Measurements from ENCODE around the gene ANKH.
"Not testable (repeated sequence)": the region's sequence is repeated elsewhere in the genome, so short reads cannot be mapped to it uniquely, and the experiment has no call there.

The ANKH gene

DNA sequence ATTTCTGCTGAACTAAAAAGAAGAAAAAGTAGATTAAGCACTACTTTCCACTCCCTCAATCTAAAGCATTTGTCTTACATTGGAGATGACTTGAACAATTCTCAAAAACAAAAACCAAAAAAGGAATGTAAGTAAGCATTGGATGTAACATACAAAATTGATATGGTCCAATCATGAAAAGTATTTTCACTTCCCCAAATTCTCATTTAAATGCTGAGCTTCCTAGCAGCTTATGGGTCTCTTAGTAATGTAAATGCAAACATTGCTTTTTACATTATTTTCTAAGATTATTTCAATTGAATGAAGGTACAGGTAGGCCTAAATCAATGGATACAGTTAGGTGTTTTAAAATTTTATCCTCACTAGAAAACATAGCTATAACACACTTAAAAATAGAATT is 20.0 kb downstream of the ANKH start:
- Histone ChIP-seq H3K4me1 (ENCODE audit: control insufficient read depth, low read depth, low read length) (peaks cover 18% of the 10 kb centered on the region), H3K27ac (ENCODE audit: low read length) (no peak overlapping the region), H3K27me3 (ENCODE audit: control insufficient read depth, insufficient read depth, low read length) (no peaks in the 10 kb centered on the region), H3K36me3 (ENCODE audit: control insufficient read depth, low read depth, low read length) (no peaks in the 10 kb centered on the region), H3K9me3 (ENCODE audit: control insufficient read depth, low read depth, low read length) (no peaks in the 10 kb centered on the region), H3K4me3 (ENCODE audit: low read length) (no peak overlapping the region), H3K9ac (ENCODE audit: low read length) (no peak overlapping the region)

DNA sequence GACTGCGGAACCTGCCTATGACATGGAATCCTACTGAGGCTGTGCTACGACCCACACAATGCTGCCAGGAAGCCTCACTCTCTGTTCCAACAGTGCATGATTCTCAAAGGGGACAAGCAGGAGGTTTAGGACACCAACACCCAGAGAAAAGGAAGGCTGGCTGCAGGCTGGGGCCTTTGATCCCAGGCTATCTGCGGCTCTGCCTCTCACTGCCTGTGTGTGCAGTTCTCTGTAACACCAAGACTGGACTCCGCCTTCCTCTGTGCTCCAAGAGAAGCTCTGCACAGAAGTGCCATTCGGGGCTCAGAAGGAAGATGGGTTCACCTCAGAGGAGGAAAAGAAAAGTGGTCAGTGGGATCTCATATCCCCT is 20.5 kb downstream of the ANKH start:
- Histone ChIP-seq H3K36me3 (ENCODE audit: control insufficient read depth, low read depth, low read length) (no peaks in the 10 kb centered on the region), H3K4me1 (ENCODE audit: control insufficient read depth, low read depth, low read length) (peaks cover 18% of the 10 kb centered on the region), H3K27ac (ENCODE audit: low read length) (no peak overlapping the region), H3K9me3 (ENCODE audit: control insufficient read depth, low read depth, low read length) (no peaks in the 10 kb centered on the region), H3K27me3 (ENCODE audit: control insufficient read depth, insufficient read depth, low read length) (no peaks in the 10 kb centered on the region), H3K4me3 (ENCODE audit: low read length) (no peak overlapping the region), H3K9ac (ENCODE audit: low read length) (no peak overlapping the region)

DNA sequence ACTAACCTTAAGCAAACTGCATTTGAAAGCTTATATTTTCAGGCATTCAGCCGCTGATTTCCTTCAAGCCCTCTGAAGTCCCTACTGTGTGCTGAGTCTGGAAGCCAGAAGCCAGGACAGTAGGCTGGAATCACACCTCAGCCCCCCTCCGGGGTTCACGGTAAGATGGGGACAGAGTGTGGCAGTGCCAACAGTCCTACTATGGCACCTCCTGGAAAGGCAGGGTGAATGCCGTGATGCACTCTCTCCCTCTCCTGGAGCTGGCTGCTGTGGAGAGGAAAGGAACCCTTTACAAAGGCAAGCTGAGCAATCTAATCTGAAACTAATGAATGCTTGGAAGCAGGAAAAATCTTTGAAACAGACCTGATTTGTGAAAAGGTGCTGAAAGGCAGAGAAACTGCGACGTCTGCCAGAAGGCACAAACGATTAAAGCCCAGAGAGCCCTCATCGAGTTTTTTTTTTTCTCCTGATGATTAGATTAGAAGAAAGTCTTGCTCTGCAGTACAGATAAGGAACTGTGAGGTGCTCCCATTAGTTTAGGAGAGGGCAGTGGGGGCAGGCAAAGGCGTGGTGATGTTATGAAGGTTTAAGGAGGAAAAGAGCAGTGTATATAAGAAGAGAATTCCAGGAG is 21.0 kb downstream of the ANKH start:
- no peaks in the 10 kb centered on the region for H3K9me3 ChIP-seq (ENCODE audit: control insufficient read depth, low read depth, low read length)
- H3K4me1 ChIP-seq (ENCODE audit: control insufficient read depth, low read depth, low read length) = peaks cover 18% of the 10 kb centered on the region
- no peak overlapping the region for H3K27ac ChIP-seq (ENCODE audit: low read length)
- no peak overlapping the region for H3K9ac ChIP-seq (ENCODE audit: low read length)
- H3K36me3 ChIP-seq (ENCODE audit: control insufficient read depth, low read depth, low read length) = no peaks in the 10 kb centered on the region
- no peak overlapping the region for H3K4me3 ChIP-seq (ENCODE audit: low read length)
- no peaks in the 10 kb centered on the region for H3K27me3 ChIP-seq (ENCODE audit: control insufficient read depth, insufficient read depth, low read length)

- no peaks in the 10 kb centered on the region for H3K36me3 ChIP-seq (ENCODE audit: control insufficient read depth, low read depth, low read length)
Measured at GRCh38 chr5:14849516-14850294, 21.9 kb downstream of the ANKH start.

GRCh38 chr5:14848942-14849341 is 22.6 kb downstream of the ANKH start:
- not testable (repeated sequence) for H3K36me3 ChIP-seq (ENCODE audit: control insufficient read depth, low read depth, low read length); H3K27me3 ChIP-seq (ENCODE audit: control insufficient read depth, insufficient read depth, low read length); H3K9me3 ChIP-seq (ENCODE audit: control insufficient read depth, low read depth, low read length); H3K9ac ChIP-seq (ENCODE audit: low read length); H3K27ac ChIP-seq (ENCODE audit: low read length); H3K4me3 ChIP-seq (ENCODE audit: low read length)
- peaks cover 18% of the 10 kb centered on the region for H3K4me1 ChIP-seq (ENCODE audit: control insufficient read depth, low read depth, low read length)

More at GRCh38 chr5:14849516-14850294, 21.9 kb downstream of the ANKH start:
- Histone ChIP-seq H3K27me3 (ENCODE audit: control insufficient read depth, insufficient read depth, low read length) (no peaks in the 10 kb centered on the region), H3K27ac (ENCODE audit: low read length) (no peak overlapping the region), H3K4me1 (ENCODE audit: control insufficient read depth, low read depth, low read length) (peaks cover 18% of the 10 kb centered on the region), H3K9ac (ENCODE audit: low read length) (no peak overlapping the region), H3K4me3 (ENCODE audit: low read length) (no peak overlapping the region), H3K9me3 (ENCODE audit: control insufficient read depth, low read depth, low read length) (no peaks in the 10 kb centered on the region)

- Histone ChIP-seq H3K27ac (ENCODE audit: low read length) (no peak overlapping the region), H3K36me3 (ENCODE audit: control insufficient read depth, low read depth, low read length) (no peaks in the 10 kb centered on the region), H3K4me1 (ENCODE audit: control insufficient read depth, low read depth, low read length) (peaks cover 18% of the 10 kb centered on the region), H3K9me3 (ENCODE audit: control insufficient read depth, low read depth, low read length) (no peaks in the 10 kb centered on the region), H3K4me3 (ENCODE audit: low read length) (no peak overlapping the region), H3K27me3 (ENCODE audit: control insufficient read depth, insufficient read depth, low read length) (no peaks in the 10 kb centered on the region), H3K9ac (ENCODE audit: low read length) (no peak overlapping the region)
Measured at GRCh38 chr5:14848385-14848784, 23.2 kb downstream of the ANKH start.

DNA sequence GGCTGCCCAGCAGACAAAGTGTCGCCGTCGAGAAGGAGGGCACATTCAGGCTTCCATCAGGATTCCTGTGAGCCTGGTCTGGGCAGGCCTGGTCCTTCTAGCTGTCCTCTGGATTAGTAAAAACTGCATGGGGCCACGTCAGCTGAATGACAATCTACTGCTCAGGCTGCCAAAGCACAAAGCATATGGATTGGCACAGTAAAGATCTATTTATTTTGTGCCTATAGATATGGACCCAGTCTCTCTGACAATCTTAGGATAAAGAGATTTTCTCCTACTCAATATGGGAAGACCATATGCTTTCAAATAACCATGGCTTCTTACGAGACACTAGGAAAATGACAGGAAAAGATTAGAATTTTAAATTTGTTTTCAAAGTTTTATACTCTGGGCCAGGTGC is 24.1 kb downstream of the ANKH start:
- no peak overlapping the region for H3K4me3 ChIP-seq (ENCODE audit: low read length)
- H3K27ac ChIP-seq (ENCODE audit: low read length) = no peak overlapping the region
- H3K4me1 ChIP-seq (ENCODE audit: control insufficient read depth, low read depth, low read length) = peaks cover 18% of the 10 kb centered on the region
- no peaks in the 10 kb centered on the region for H3K27me3 ChIP-seq (ENCODE audit: control insufficient read depth, insufficient read depth, low read length)
- H3K9ac ChIP-seq (ENCODE audit: low read length) = no peak overlapping the region
- no peaks in the 10 kb centered on the region for H3K9me3 ChIP-seq (ENCODE audit: control insufficient read depth, low read depth, low read length)
- H3K36me3 ChIP-seq (ENCODE audit: control insufficient read depth, low read depth, low read length) = no peaks in the 10 kb centered on the region

GRCh38 chr5:14842117-14842516 is 29.5 kb downstream of the ANKH start:
- no peaks in the 10 kb centered on the region for H3K9me3 ChIP-seq (ENCODE audit: control insufficient read depth, low read depth, low read length)
- no peak overlapping the region for H3K9ac ChIP-seq (ENCODE audit: low read length)
- H3K27ac ChIP-seq (ENCODE audit: low read length) = no peak overlapping the region
- H3K27me3 ChIP-seq (ENCODE audit: control insufficient read depth, insufficient read depth, low read length) = no peaks in the 10 kb centered on the region
- no peaks in the 10 kb centered on the region for H3K4me1 ChIP-seq (ENCODE audit: control insufficient read depth, low read depth, low read length)
- H3K4me3 ChIP-seq (ENCODE audit: low read length) = no peak overlapping the region
- no peaks in the 10 kb centered on the region for H3K36me3 ChIP-seq (ENCODE audit: control insufficient read depth, low read depth, low read length)

- H3K9me3 ChIP-seq (ENCODE audit: control insufficient read depth, low read depth, low read length) = no peaks in the 10 kb centered on the region
- no peak overlapping the region for H3K27ac ChIP-seq (ENCODE audit: low read length)
- H3K27me3 ChIP-seq (ENCODE audit: control insufficient read depth, insufficient read depth, low read length) = no peaks in the 10 kb centered on the region
- no peaks in the 10 kb centered on the region for H3K36me3 ChIP-seq (ENCODE audit: control insufficient read depth, low read depth, low read length)
- no peak overlapping the region for H3K4me3 ChIP-seq (ENCODE audit: low read length)
- H3K4me1 ChIP-seq (ENCODE audit: control insufficient read depth, low read depth, low read length) = no peaks in the 10 kb centered on the region
- no peak overlapping the region for H3K9ac ChIP-seq (ENCODE audit: low read length)
Measured at GRCh38 chr5:14840624-14841023, 31.0 kb downstream of the ANKH start.

GRCh38 chr5:14838396-14839319 is 32.9 kb downstream of the ANKH start:
- H3K9me3 ChIP-seq (ENCODE audit: control insufficient read depth, low read depth, low read length) = no peaks in the 10 kb centered on the region
- no peak overlapping the region for H3K4me3 ChIP-seq (ENCODE audit: low read length)
- H3K27me3 ChIP-seq (ENCODE audit: control insufficient read depth, insufficient read depth, low read length) = no peaks in the 10 kb centered on the region
- H3K27ac ChIP-seq (ENCODE audit: low read length) = no peak overlapping the region
- H3K36me3 ChIP-seq (ENCODE audit: control insufficient read depth, low read depth, low read length) = no peaks in the 10 kb centered on the region
- no peak overlapping the region for H3K9ac ChIP-seq (ENCODE audit: low read length)
- no peaks in the 10 kb centered on the region for H3K4me1 ChIP-seq (ENCODE audit: control insufficient read depth, low read depth, low read length)

DNA sequence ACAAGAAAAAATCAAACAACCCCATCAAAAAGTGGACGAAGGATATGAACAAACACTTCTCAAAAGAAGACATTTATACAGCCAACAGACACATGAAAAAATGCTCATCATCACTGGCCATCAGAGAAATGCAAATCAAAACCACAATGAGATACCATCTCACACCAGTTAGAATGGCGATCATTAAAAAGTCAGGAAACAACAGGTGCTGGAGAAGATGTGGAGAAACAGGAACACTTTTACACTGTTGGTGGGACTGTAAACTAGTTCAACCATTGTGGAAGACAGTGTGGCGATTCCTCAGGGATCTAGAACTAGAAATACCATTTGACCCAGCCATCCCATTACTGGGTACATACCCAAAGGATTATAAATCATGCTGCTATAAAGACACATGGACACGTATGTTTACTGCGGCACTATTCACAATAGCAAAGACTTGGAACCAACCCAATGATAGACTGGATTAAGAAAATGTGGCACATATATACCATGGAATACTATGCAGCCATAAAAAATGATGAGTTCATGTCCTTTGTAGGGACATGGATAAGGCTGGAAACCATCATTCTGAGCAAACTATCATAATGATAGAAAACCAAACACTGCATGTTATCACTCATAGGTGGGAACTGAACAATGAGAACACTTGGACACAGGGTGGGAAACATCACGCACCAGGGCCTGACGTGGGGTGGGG is 34.0 kb downstream of the ANKH start:
- H3K9ac ChIP-seq (ENCODE audit: low read length); H3K9me3 ChIP-seq (ENCODE audit: control insufficient read depth, low read depth, low read length); H3K27me3 ChIP-seq (ENCODE audit: control insufficient read depth, insufficient read depth, low read length); H3K36me3 ChIP-seq (ENCODE audit: control insufficient read depth, low read depth, low read length); H3K4me3 ChIP-seq (ENCODE audit: low read length); H3K4me1 ChIP-seq (ENCODE audit: control insufficient read depth, low read depth, low read length); H3K27ac ChIP-seq (ENCODE audit: low read length): not testable (repeated sequence)
